Spinal cord (tissue), 10 donors: ENCODE data around the gene EML1. TPM values are rescaled to one million over a fixed set of nuclear protein-coding genes. Genes with fewer than 3 reads are reported as not detected.
"Not testable (repeated sequence)": the region's sequence is repeated elsewhere in the genome, so short reads cannot be mapped to it uniquely, and the experiment has no call there.

Experiments used
- DNase-seq, 6 donors: peaks; one replicate each; pipeline versions ENCODE4 v3.0.0 to v3.0.0-alpha.2; 2013 to 2015; ENCODE audit warnings: low spot score in 6 of 6, low read depth in 4 of 6
- H3K27ac ChIP-seq: one replicate; pipeline ENCODE4 v1.5.1; 2013; ENCODE audit warnings: low read depth, low read length, control low read depth
- H3K27me3 ChIP-seq: one replicate; pipeline ENCODE4 v1.6.1; 2013; ENCODE audit warnings: low read length; ENCODE audit not compliant: control insufficient read depth, insufficient read depth
- H3K36me3 ChIP-seq: one replicate; pipeline ENCODE4 v1.6.1; 2013; ENCODE audit warnings: low read length; ENCODE audit not compliant: control insufficient read depth, insufficient read depth
- H3K4me1 ChIP-seq: one replicate; pipeline ENCODE4 v1.6.1; 2013; ENCODE audit warnings: low read length; ENCODE audit not compliant: control insufficient read depth, insufficient read depth
- H3K4me3 ChIP-seq: one replicate; pipeline ENCODE4 v1.5.1; 2013; ENCODE audit warnings: low read depth, low read length, control low read depth
- H3K9me3 ChIP-seq: one replicate; pipeline ENCODE4 v1.6.1; 2013; ENCODE audit warnings: low read length; ENCODE audit not compliant: control insufficient read depth, insufficient read depth
- WGBS: methylation state at CpG from one replicate; pipeline ENCODE4 v1.1.5; 2013; ENCODE audit warnings: missing lambda C conversion rate; ENCODE audit not compliant: insufficient coverage; 5-methylcytosine and 5-hydroxymethylcytosine counted together
- polyA plus RNA-seq, 2 donors: library from polyadenylated mRNA; unstranded; fragments of 120-200 nt; gene quantifications; one replicate each; pipeline ENCODE4 v1.2.1, GENCODE V29; 2013; ENCODE audit not compliant: insufficient read length in 2 of 2
- total RNA-seq, 2 donors: library from RNA; depleted of rRNA in 1 of 2; stranded (reverse); fragments of 120-200 nt in 1 of 2; fragments of >200 nt in 1 of 2; gene quantifications; one replicate each; pipeline versions ENCODE4 v1.2.3 to v1.2.4, GENCODE V29; 2013 to 2014
- donor health status: healthy.

EML1 gene
- total and polyA plus RNA-seq, 4 donors = 23.1 to 40.4 (median 34.9) TPM

DNA sequence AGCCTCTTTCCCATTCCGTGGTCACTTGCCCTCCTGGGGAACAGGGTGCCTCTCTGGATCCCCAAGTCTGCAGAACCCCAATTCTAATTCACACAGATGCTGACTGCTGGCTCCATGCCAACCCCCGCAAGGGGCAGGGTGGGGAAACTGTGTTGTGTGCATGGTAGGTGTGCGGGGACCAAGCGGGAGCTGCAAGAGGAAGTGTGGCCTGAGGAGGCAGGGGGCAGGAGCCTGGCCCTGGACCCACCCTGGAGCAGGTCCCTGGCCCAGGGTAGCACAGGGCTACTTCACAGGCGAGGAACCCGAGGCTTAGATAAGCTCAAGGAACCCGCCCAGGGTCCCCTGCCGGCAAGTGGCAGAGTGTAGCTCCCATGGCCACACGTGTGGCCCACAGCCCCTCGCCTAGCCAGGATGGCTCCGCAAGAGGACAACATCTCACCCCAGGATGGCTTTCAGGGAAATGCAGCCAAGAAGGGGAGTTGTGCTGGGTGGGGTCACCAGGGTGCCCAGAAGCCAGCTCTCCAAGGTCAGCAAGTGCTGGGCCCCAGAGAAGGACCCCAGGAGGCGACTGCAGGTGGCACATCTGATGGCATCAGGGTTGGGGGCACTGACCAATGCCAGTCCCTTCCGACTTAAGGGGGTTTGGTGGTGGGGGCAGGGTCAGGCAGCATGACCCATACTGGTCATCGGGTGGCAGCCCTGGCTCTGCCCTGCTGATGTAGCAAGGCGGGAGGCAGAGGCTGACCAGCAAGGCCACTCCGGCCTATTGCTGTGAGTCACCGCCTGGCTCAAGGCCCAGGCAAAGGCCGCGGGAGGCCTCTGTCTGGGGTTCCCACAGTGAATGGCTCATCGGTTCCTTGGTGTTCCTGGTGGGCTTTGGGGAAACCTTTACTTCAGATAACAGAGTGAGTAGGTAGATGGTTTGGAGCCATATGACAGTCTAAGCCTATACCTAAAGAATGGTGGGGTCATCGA is 37.3 kb upstream of the EML1 start:
- 59% methylated on average over 19 of the region's 21 CpGs for WGBS
- DNase-seq = no peak
- Histone ChIP-seq H3K9me3 (no peaks in the 10 kb centered on the region), H3K27ac (no peak overlapping the region), H3K4me1 (peaks cover 73% of the 10 kb centered on the region), H3K36me3 (no peaks in the 10 kb centered on the region), H3K4me3 (no peak overlapping the region), H3K27me3 (peaks cover 3% of the 10 kb centered on the region)

DNA sequence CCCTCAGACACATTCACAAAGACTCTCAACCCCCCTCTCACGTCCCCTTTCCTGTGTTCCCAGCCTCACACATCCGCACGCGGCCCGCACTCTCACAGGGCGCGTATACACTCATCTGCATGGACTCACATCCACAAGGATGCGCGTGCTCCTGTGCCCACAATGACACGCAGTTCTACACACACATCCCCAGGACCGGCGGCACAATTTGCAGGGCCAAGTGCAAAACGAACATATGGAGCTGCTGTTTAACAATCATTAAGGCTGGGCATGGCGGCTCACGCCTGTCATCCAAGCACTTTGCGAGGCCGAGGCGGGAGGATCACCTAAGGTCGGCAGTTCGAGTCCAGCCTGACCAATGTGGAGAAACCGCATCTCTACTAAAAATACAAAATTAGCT is 36.4 kb upstream of the EML1 start:
- Histone ChIP-seq H3K27me3 (peaks cover 3% of the 10 kb centered on the region), H3K4me3 (no peak overlapping the region), H3K9me3 (no peaks in the 10 kb centered on the region), H3K4me1 (peaks cover 69% of the 10 kb centered on the region), H3K36me3 (no peaks in the 10 kb centered on the region), H3K27ac (no peak overlapping the region)
- no peak for DNase-seq
- 93% methylated on average over 18 of the region's 21 CpGs for WGBS

DNA sequence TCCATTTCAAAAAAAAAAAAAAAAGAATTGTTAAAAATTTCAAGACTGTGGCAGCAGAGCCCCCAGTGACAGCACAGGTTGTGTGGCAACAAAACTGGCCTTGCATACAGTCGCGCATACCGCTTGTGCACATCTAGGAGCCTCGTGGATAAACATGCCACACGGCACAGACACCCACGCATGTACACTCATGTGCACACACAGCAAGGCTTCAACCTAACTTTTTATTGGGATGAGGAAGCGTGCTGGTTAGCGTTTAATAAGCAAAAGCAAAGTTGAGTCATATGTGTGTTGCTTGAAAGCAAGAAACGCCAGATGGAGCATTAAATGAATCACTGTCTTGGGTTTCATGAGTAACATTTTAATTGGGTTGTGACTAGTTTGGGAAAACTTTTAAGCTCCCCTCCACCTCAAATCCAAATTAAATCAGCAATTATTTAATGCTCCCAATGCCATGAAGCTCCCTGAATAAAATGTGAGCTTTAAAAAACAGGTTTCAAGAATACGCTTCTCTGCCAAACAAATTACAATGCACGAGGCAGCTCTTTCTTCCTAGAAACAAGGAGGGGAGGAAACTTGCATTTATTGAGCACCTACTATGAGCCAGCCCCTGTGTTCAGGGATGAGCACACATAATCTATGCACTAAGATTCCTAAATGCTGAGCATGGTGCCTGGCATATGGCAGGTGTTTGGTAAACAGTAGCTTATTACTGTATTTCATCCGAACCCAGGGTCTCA is 35.7 kb upstream of the EML1 start:
- Histone ChIP-seq H3K27ac (no peak overlapping the region), H3K36me3 (no peaks in the 10 kb centered on the region), H3K4me1 (peaks cover 62% of the 10 kb centered on the region), H3K4me3 (no peak overlapping the region), H3K27me3 (peaks cover 3% of the 10 kb centered on the region), H3K9me3 (no peaks in the 10 kb centered on the region)
- DNase-seq = peak in 2 of 6 donors; percentile 72 to 78
- WGBS = 82% methylated on average over 7 of the region's 12 CpGs

- H3K27ac ChIP-seq = peak overlapping the region; percentile 54
- peaks cover 55% of the 10 kb centered on the region for H3K4me1 ChIP-seq
- H3K36me3 ChIP-seq = no peaks in the 10 kb centered on the region
- WGBS = 16% methylated on average over 8 of the region's 11 CpGs
- H3K4me3 ChIP-seq = no peak overlapping the region
- H3K27me3 ChIP-seq = peaks cover 3% of the 10 kb centered on the region
- H3K9me3 ChIP-seq = no peaks in the 10 kb centered on the region
- DNase-seq = peak in 2 of 6 donors; percentile 88 to 89
Observed at GRCh38 chr14:99758121-99758821, 34.9 kb upstream of the EML1 start.

DNA sequence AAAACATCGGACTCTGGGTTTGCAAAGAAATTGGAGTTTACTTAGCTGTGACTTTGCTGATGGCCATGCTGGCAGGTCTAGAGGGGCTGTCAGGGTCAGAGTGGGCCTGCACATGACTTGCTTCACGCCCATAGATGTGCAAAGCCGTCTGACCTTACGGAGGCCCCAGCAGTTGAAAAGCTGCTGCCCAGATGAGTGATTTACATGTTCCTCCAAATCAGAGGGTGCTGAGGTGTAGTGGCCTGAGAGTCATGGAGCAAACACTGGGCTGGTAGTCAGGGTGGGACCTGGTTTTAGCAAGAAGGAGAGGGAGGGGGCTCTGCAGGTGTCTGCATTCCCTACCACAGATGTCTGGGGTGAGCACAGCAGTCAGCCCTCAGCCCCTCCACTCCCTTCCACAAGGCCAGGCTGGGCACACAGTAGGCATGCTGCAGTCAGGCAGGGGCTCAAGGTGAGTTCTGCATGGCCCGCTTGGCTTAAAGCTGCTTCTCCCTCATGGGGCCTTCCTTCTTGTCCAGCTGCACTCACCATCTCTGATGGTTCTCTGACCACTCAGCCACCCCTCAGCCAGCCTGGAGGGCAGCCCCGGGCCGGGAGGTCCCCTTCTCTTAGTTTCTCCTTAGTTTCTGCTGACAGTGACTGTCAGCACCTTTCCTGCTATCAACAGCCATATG is 34.2 kb upstream of the EML1 start:
- no peak for DNase-seq
- H3K4me3 ChIP-seq = no peak overlapping the region
- H3K27ac ChIP-seq = no peak overlapping the region
- H3K27me3 ChIP-seq = no peaks in the 10 kb centered on the region
- H3K36me3 ChIP-seq = no peaks in the 10 kb centered on the region
- 61% methylated on average over 7 of the region's 7 CpGs for WGBS
- peaks cover 47% of the 10 kb centered on the region for H3K4me1 ChIP-seq
- no peaks in the 10 kb centered on the region for H3K9me3 ChIP-seq

DNA sequence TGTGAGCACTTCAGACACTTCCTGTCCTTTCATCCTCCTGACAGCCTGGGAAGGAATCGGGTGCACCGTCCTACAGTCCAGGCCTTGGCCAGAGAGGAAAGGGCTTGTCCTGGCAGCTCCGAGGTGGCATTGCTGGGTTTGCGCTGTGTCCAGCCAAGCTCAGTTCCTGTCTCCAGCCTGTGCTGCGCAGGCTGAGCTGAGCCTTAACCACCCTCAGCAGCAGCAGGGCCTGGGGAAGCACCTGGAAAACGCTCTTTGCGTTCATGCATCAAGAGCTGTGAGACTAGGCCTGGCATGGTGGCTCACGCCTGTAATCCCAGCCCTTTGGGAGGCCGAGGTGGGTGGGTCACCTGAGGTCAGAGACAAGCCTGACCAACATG is 33.7 kb upstream of the EML1 start:
- Histone ChIP-seq H3K9me3 (no peaks in the 10 kb centered on the region), H3K27ac (no peak overlapping the region), H3K4me1 (peaks cover 42% of the 10 kb centered on the region), H3K4me3 (no peak overlapping the region), H3K36me3 (no peaks in the 10 kb centered on the region), H3K27me3 (no peaks in the 10 kb centered on the region)
- no peak for DNase-seq
- 86% methylated on average over 9 of the region's 9 CpGs for WGBS

DNA sequence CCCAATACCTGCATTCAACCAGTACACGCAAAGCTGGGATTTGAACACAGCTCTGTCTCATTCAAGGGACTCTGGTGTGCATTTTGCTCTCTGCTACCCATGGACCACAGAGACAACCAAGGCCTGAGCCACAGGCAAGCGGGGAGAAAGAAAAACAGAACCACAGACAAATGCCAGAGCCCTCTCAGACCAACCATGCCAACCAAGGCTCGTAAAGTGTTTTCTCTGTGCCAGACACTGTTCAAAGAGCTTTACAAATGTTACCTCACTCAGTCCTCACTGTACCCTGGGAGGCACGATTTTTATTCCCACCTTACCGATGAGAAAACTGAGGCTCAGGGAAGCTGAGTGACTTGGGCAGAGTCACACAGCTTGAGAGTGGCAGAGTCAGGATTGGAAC is 32.4 kb upstream of the EML1 start:
- H3K36me3 ChIP-seq = no peaks in the 10 kb centered on the region
- H3K27ac ChIP-seq = no peak overlapping the region
- no peak overlapping the region for H3K4me3 ChIP-seq
- H3K4me1 ChIP-seq = peaks cover 29% of the 10 kb centered on the region
- no peaks in the 10 kb centered on the region for H3K27me3 ChIP-seq
- DNase-seq = no peak
- H3K9me3 ChIP-seq = no peaks in the 10 kb centered on the region
- WGBS = 80% methylated on average over 5 of the region's 5 CpGs

DNA sequence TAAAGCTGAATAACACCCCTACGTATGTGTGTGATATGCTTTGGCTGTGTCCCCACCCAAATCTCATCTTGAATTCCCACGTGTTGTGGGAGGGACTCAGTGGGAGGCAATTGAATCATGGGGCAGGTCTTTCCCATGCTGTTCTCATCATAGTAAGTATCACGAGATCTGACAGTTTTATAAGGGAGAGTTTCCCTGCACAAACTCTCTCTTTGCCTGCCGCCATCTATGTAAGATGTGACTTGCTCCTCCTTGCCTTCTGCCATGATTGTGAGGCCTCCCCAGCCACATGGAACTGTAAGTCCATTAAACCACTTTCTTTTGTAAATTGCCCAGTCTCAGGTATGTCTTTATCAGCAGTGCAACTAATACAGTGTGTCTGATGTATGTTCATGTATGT is 30.3 kb upstream of the EML1 start:
- H3K36me3 ChIP-seq, H3K9me3 ChIP-seq, H3K4me3 ChIP-seq, H3K27me3 ChIP-seq, DNase-seq, H3K27ac ChIP-seq: not testable (repeated sequence)
- H3K4me1 ChIP-seq = peaks cover 19% of the 10 kb centered on the region
- 90% methylated on average over 2 of the region's 4 CpGs for WGBS
